Measurements from ENCODE around the gene ZNF841. TPM values are rescaled to one million over a fixed set of nuclear protein-coding genes. Genes with fewer than 3 reads are reported as not detected.
"Not testable (repeated sequence)": the region's sequence is repeated elsewhere in the genome, so short reads cannot be mapped to it uniquely, and the experiment has no call there.

ZNF841 gene
- total RNA-seq, 2 experiments from 2014 or later: 18.0 to 20.3 TPM

GRCh38 chr19:52065399-52065798 is 30.2 kb downstream of the ZNF841 start:
- POLR2A ChIA-PET: no interaction called here
- ATAC-seq (no peak), DNase-seq (no peak)
- H3K9me3 Mint-ChIP-seq (ENCODE audit: low read depth): peaks cover 62% of the 10 kb centered on the region
- intact Hi-C loops (cut with DNase I, micrococcal nuclease): no loop called here
- H3K36me3 Mint-ChIP-seq (ENCODE audit: low read depth): peaks cover 82% of the 10 kb centered on the region
- CTCF ChIA-PET: no interaction called here
- no peak overlapping the region for H3K27ac Mint-ChIP-seq
- H3K4me3 Mint-ChIP-seq: no peak overlapping the region
- H3K4me1 Mint-ChIP-seq: no peaks in the 10 kb centered on the region
- H3K27me3 Mint-ChIP-seq: no peaks in the 10 kb centered on the region

GRCh38 chr19:52056480-52056879 is 39.1 kb downstream of the ZNF841 start:
- CTCF ChIA-PET: interaction anchor here (0.6 kb wide), 1 partner anchor 24 kb away, joined by 3 read pairs; no protein-coding TSS in a partner anchor

GRCh38 chr19:52051736-52052135 is 43.8 kb downstream of the ZNF841 start:
- H3K27me3 Mint-ChIP-seq; H3K4me3 Mint-ChIP-seq; DNase-seq; H3K27ac Mint-ChIP-seq; ATAC-seq; CTCF ChIA-PET; intact Hi-C loops (cut with DNase I, micrococcal nuclease): not testable (repeated sequence)
- Mint-ChIP-seq H3K4me1 (peaks cover 16% of the 10 kb centered on the region), H3K9me3 (ENCODE audit: low read depth) (peaks cover 47% of the 10 kb centered on the region), H3K36me3 (ENCODE audit: low read depth) (peaks cover 80% of the 10 kb centered on the region)
- POLR2A ChIA-PET: interaction anchor here (1.0 kb wide), 1 partner anchor 44 kb away, joined by 3 read pairs; no protein-coding TSS in a partner anchor

More at GRCh38 chr19:52056480-52056879, 39.1 kb downstream of the ZNF841 start:
- intact Hi-C loops (cut with DNase I, micrococcal nuclease); H3K27me3 Mint-ChIP-seq; H3K27ac Mint-ChIP-seq; H3K4me3 Mint-ChIP-seq; DNase-seq; POLR2A ChIA-PET; H3K4me1 Mint-ChIP-seq; ATAC-seq: not testable (repeated sequence)
- Mint-ChIP-seq H3K9me3 (ENCODE audit: low read depth) (peaks cover 66% of the 10 kb centered on the region), H3K36me3 (ENCODE audit: low read depth) (peaks cover 71% of the 10 kb centered on the region)

GRCh38 chr19:52048555-52049501 is 46.7 kb downstream of the ZNF841 start, which contains the start of gene ZNF432:
ZNF432 (minus strand) TSS chr19:52048838; CDS start chr19:52046868, 1,970 bp downstream.
- peak; percentile 88 for DNase-seq
- H3K27ac Mint-ChIP-seq: peak within 1 kb of the TSS; percentile 100
- intact Hi-C loops (cut with DNase I, micrococcal nuclease): loop anchor here (1.0 to 5.0 kb wide), 9 partner anchors 21 to 913 kb away; partner anchors contain the start of genes ZNF614 (in 2 of the 2), ZNF350 (in 1 of the 2), ZNF613 (in 1 of the 2) and ZNF615 (in 1 of the 2)
- H3K36me3 Mint-ChIP-seq (ENCODE audit: low read depth): peaks cover 83% of the 10 kb centered on the region
- ChIA-PET CTCF (no interaction called here), POLR2A (interaction anchor here (0.6 kb wide), 1 partner anchor 219 kb away, joined by 5 read pairs; no protein-coding TSS in a partner anchor)
- peak; percentile 88 for ATAC-seq
- H3K9me3 Mint-ChIP-seq (ENCODE audit: low read depth): peaks cover 34% of the 10 kb centered on the region
- H3K4me3 Mint-ChIP-seq: peak within 1 kb of the TSS; percentile 94
- no peaks in the 10 kb centered on the region for H3K27me3 Mint-ChIP-seq
- peaks cover 16% of the 10 kb centered on the region for H3K4me1 Mint-ChIP-seq

GRCh38 chr19:52039169-52039568 is 56.4 kb downstream of the ZNF841 start:
- Mint-ChIP-seq H3K27me3 (no peaks in the 10 kb centered on the region), H3K4me3 (no peak overlapping the region), H3K4me1 (no peaks in the 10 kb centered on the region), H3K9me3 (ENCODE audit: low read depth) (peaks cover 58% of the 10 kb centered on the region), H3K36me3 (ENCODE audit: low read depth) (peaks cover 96% of the 10 kb centered on the region), H3K27ac (no peak overlapping the region)
- ChIA-PET POLR2A (no interaction called here), CTCF (no interaction called here)
- intact Hi-C loops (cut with DNase I, micrococcal nuclease): no loop called here
- DNase-seq (no peak), ATAC-seq (no peak)

- H3K27me3 Mint-ChIP-seq: no peaks in the 10 kb centered on the region
- intact Hi-C loops (cut with DNase I, micrococcal nuclease): no loop called here
- ChIA-PET CTCF (no interaction called here), POLR2A (no interaction called here)
- no peak for ATAC-seq
- DNase-seq: no peak
- peaks cover 2% of the 10 kb centered on the region for H3K4me1 Mint-ChIP-seq
- peaks cover 60% of the 10 kb centered on the region for H3K9me3 Mint-ChIP-seq (ENCODE audit: low read depth)
- H3K4me3 Mint-ChIP-seq: no peak overlapping the region
- peaks cover 87% of the 10 kb centered on the region for H3K36me3 Mint-ChIP-seq (ENCODE audit: low read depth)
- H3K27ac Mint-ChIP-seq: no peak overlapping the region
Observed at GRCh38 chr19:52034051-52034728, 61.4 kb downstream of the ZNF841 start.

GRCh38 chr19:52028780-52029123 is 66.8 kb downstream of the ZNF841 start:
- POLR2A ChIA-PET: interaction anchor here (0.8 kb wide), 1 partner anchor 45 kb away, joined by 4 read pairs; no protein-coding TSS in a partner anchor
- intact Hi-C loops (cut with DNase I, micrococcal nuclease): loop anchor here (1.0 to 10.0 kb wide), 7 partner anchors 20 to 324 kb away; partner anchors contain the start of genes ZNF432 (in 2 of the 2), PPP2R1A (in 1 of the 2), ZNF350 (in 1 of the 2) and ZNF615 (in 1 of the 2)
- Mint-ChIP-seq H3K27ac (peak overlapping the region; percentile 88), H3K4me3 (peak overlapping the region; percentile 81), H3K36me3 (ENCODE audit: low read depth) (peaks cover 75% of the 10 kb centered on the region), H3K27me3 (no peaks in the 10 kb centered on the region), H3K9me3 (ENCODE audit: low read depth) (peaks cover 49% of the 10 kb centered on the region), H3K4me1 (peaks cover 13% of the 10 kb centered on the region)
- ATAC-seq (peak; percentile 32), DNase-seq (no peak)
- CTCF ChIA-PET: interaction anchor here (0.7 kb wide), 1 partner anchor 663 kb away, joined by 4 read pairs; no protein-coding TSS in a partner anchor

GRCh38 chr19:52028027-52028779 is 67.4 kb downstream of the ZNF841 start, which contains the start of gene ZNF614:
ZNF614 (minus strand) TSS chr19:52028379; CDS start chr19:52025745, 2,634 bp downstream.
- peaks cover 75% of the 10 kb centered on the region for H3K36me3 Mint-ChIP-seq (ENCODE audit: low read depth)
- DNase-seq (peak; percentile 93), ATAC-seq (peak; percentile 94)
- CTCF ChIA-PET: interaction anchor here (0.7 kb wide), 1 partner anchor 663 kb away, joined by 4 read pairs; no protein-coding TSS in a partner anchor
- POLR2A ChIA-PET: interaction anchor here (0.8 kb wide), 1 partner anchor 46 kb away, joined by 4 read pairs; no protein-coding TSS in a partner anchor
- peaks cover 13% of the 10 kb centered on the region for H3K4me1 Mint-ChIP-seq
- intact Hi-C loops (cut with DNase I, micrococcal nuclease): loop anchor here (1.0 to 10.0 kb wide), 7 partner anchors 20 to 323 kb away; partner anchors contain the start of genes ZNF432 (in 2 of the 2), PPP2R1A (in 1 of the 2), ZNF350 (in 1 of the 2) and ZNF615 (in 1 of the 2)
- H3K4me3 Mint-ChIP-seq: peak within 1 kb of the TSS; percentile 81
- H3K27ac Mint-ChIP-seq: peak within 1 kb of the TSS; percentile 88
- peaks cover 45% of the 10 kb centered on the region for H3K9me3 Mint-ChIP-seq (ENCODE audit: low read depth)
- H3K27me3 Mint-ChIP-seq: no peaks in the 10 kb centered on the region

- peaks cover 13% of the 10 kb centered on the region for H3K4me1 Mint-ChIP-seq
- peaks cover 45% of the 10 kb centered on the region for H3K9me3 Mint-ChIP-seq (ENCODE audit: low read depth)
- intact Hi-C loops (cut with DNase I, micrococcal nuclease): loop anchor here in 1 of 2 experiments (10.0 kb wide), 1 partner anchor 322 kb away; no protein-coding TSS in a partner anchor
- H3K27me3 Mint-ChIP-seq, DNase-seq, CTCF ChIA-PET, POLR2A ChIA-PET, ATAC-seq, H3K27ac Mint-ChIP-seq: not testable (repeated sequence)
- H3K36me3 Mint-ChIP-seq (ENCODE audit: low read depth): peaks cover 80% of the 10 kb centered on the region
- H3K4me3 Mint-ChIP-seq: peak overlapping the region; percentile 81
Observed at GRCh38 chr19:52026255-52026990, 69.1 kb downstream of the ZNF841 start.

GRCh38 chr19:52024478-52024877 is 71.1 kb downstream of the ZNF841 start:
- POLR2A ChIA-PET, ATAC-seq, H3K27ac Mint-ChIP-seq, H3K27me3 Mint-ChIP-seq, CTCF ChIA-PET, DNase-seq, H3K4me3 Mint-ChIP-seq: not testable (repeated sequence)
- peaks cover 57% of the 10 kb centered on the region for H3K9me3 Mint-ChIP-seq (ENCODE audit: low read depth)
- H3K4me1 Mint-ChIP-seq: peaks cover 13% of the 10 kb centered on the region
- peaks cover 82% of the 10 kb centered on the region for H3K36me3 Mint-ChIP-seq (ENCODE audit: low read depth)
- intact Hi-C loops (cut with DNase I, micrococcal nuclease): loop anchor here in 1 of 2 experiments (10.0 kb wide), 1 partner anchor 320 kb away; no protein-coding TSS in a partner anchor

All from activated CD4-positive, alpha-beta T cell treated with anti-CD3 and anti-CD28 coated beads for 36 hours (primary cell).